Spinal cord (tissue), 10 donors: ENCODE results near the gene SAC3D1. TPM values are rescaled to one million over a fixed set of nuclear protein-coding genes. Genes with fewer than 3 reads are reported as not detected.
A peak's percentile ranks its signal among the peaks of the same experiment; 100 is the strongest.

ENCODE experiments used
- DNase-seq, 6 donors: peaks; one replicate each; pipeline versions ENCODE4 v3.0.0 to v3.0.0-alpha.2; 2013 to 2015; ENCODE audit warnings: low spot score in 6 of 6, low read depth in 4 of 6
- H3K27ac ChIP-seq: one replicate; pipeline ENCODE4 v1.5.1; 2013; ENCODE audit warnings: low read depth, low read length, control low read depth
- H3K27me3 ChIP-seq: one replicate; pipeline ENCODE4 v1.6.1; 2013; ENCODE audit warnings: low read length; ENCODE audit not compliant: control insufficient read depth, insufficient read depth
- H3K36me3 ChIP-seq: one replicate; pipeline ENCODE4 v1.6.1; 2013; ENCODE audit warnings: low read length; ENCODE audit not compliant: control insufficient read depth, insufficient read depth
- H3K4me1 ChIP-seq: one replicate; pipeline ENCODE4 v1.6.1; 2013; ENCODE audit warnings: low read length; ENCODE audit not compliant: control insufficient read depth, insufficient read depth
- H3K4me3 ChIP-seq: one replicate; pipeline ENCODE4 v1.5.1; 2013; ENCODE audit warnings: low read depth, low read length, control low read depth
- H3K9me3 ChIP-seq: one replicate; pipeline ENCODE4 v1.6.1; 2013; ENCODE audit warnings: low read length; ENCODE audit not compliant: control insufficient read depth, insufficient read depth
- WGBS: methylation state at CpG from one replicate; pipeline ENCODE4 v1.1.5; 2013; ENCODE audit warnings: missing lambda C conversion rate; ENCODE audit not compliant: insufficient coverage; 5-methylcytosine and 5-hydroxymethylcytosine counted together
- long read RNA-seq, 4 donors: transcript quantifications; one replicate each; lab custom pipeline, GENCODE V29; 2026
- polyA plus RNA-seq, 2 donors: library from polyadenylated mRNA; unstranded; fragments of 120-200 nt; gene quantifications; one replicate each; pipeline ENCODE4 v1.2.1, GENCODE V29; 2013; ENCODE audit not compliant: insufficient read length in 2 of 2
- total RNA-seq, 2 donors: library from RNA; depleted of rRNA in 1 of 2; stranded (reverse); fragments of 120-200 nt in 1 of 2; fragments of >200 nt in 1 of 2; gene quantifications; one replicate each; pipeline versions ENCODE4 v1.2.3 to v1.2.4, GENCODE V29; 2013 to 2014
- donor health status: healthy.

The SAC3D1 gene
- 1 to 10 TPM; 4.0 to 6.4 TPM for total RNA-seq
- 10 to 100 TPM; 16.5 to 18.0 TPM for polyA plus RNA-seq
- long read RNA-seq, donor 1, transcript SAC3D1-201 (2 exons, 1,566 nt): major isoform, 18 of 19 reads
- long read RNA-seq, donor 1, partial matches to known transcripts: 0 of 19 reads
- long read RNA-seq, donor 1, other reads (novel, unspliced or antisense): 0 of 19 reads
- long read RNA-seq, donor 2, partial matches to known transcripts: 0 of 3 reads
- long read RNA-seq, donor 2, other reads (novel, unspliced or antisense): 0 of 3 reads
- long read RNA-seq, donor 3, transcript SAC3D1-201 (2 exons, 1,566 nt): major isoform, 7 of 7 reads
- long read RNA-seq, donor 3, partial matches to known transcripts: 0 of 7 reads
- long read RNA-seq, donor 3, other reads (novel, unspliced or antisense): 0 of 7 reads
- long read RNA-seq, donor 4, transcript SAC3D1-201 (2 exons, 1,566 nt): major isoform, 8 of 9 reads
- long read RNA-seq, donor 4, partial matches to known transcripts: 0 of 9 reads
- long read RNA-seq, donor 4, other reads (novel, unspliced or antisense): 0 of 9 reads

- Histone ChIP-seq H3K36me3 (peaks cover 64% of the 10 kb centered on the region), H3K27me3 (no peaks in the 10 kb centered on the region), H3K9me3 (no peaks in the 10 kb centered on the region), H3K27ac (peak within 1 kb of the TSS; percentile 98), H3K4me1 (peaks cover 32% of the 10 kb centered on the region), H3K4me3 (peak within 1 kb of the TSS; percentile 89)
- peak; percentile 72 to 97 (median 84) for DNase-seq
- under 1% methylated on average over 91 of the region's 91 CpGs for WGBS
Observed at GRCh38 chr11:65040847-65041622, at the start of gene SAC3D1. SAC3D1 (plus strand) TSS chr11:65041210; CDS start chr11:65041293, 83 bp downstream.

- no peaks in the 10 kb centered on the region for H3K9me3 ChIP-seq
Observed at GRCh38 chr11:64994318-64994717, 46.7 kb upstream of the SAC3D1 start.

GRCh38 chr11:64996327-64996709, 44.7 kb upstream of the SAC3D1 start:
- H3K36me3 ChIP-seq: no peaks in the 10 kb centered on the region
- DNase-seq: no peak
- H3K27me3 ChIP-seq: no peaks in the 10 kb centered on the region
- H3K27ac ChIP-seq: no peak overlapping the region
- WGBS: 66% methylated on average over 5 of the region's 11 CpGs
- peaks cover 10% of the 10 kb centered on the region for H3K4me1 ChIP-seq
- no peak overlapping the region for H3K4me3 ChIP-seq
- no peaks in the 10 kb centered on the region for H3K9me3 ChIP-seq

More at GRCh38 chr11:64994318-64994717, 46.7 kb upstream of the SAC3D1 start:
- no peaks in the 10 kb centered on the region for H3K27me3 ChIP-seq
- DNase-seq: no peak
- H3K4me3 ChIP-seq: no peak overlapping the region
- WGBS: 89% methylated on average over 7 of the region's 7 CpGs
- H3K4me1 ChIP-seq: peaks cover 23% of the 10 kb centered on the region
- no peaks in the 10 kb centered on the region for H3K36me3 ChIP-seq
- H3K27ac ChIP-seq: no peak overlapping the region

GRCh38 chr11:64996710-64997380, 44.2 kb upstream of the SAC3D1 start, which contains the start of gene BATF2:
BATF2 (minus strand) TSS chr11:64996971; CDS start chr11:64996914, 57 bp downstream.
- H3K36me3 ChIP-seq: no peaks in the 10 kb centered on the region
- no peak within 1 kb of the TSS for H3K4me3 ChIP-seq
- DNase-seq: peak in 2 of 6 donors; percentile 10 to 66
- H3K27ac ChIP-seq: no peak within 1 kb of the TSS
- no peaks in the 10 kb centered on the region for H3K9me3 ChIP-seq
- peaks cover 10% of the 10 kb centered on the region for H3K4me1 ChIP-seq
- no peaks in the 10 kb centered on the region for H3K27me3 ChIP-seq
- 20% methylated on average over 9 of the region's 9 CpGs for WGBS

GRCh38 chr11:64998141-64998540, 42.9 kb upstream of the SAC3D1 start:
- no peak overlapping the region for H3K4me3 ChIP-seq
- no CpG with 5 or more reads among the region's 1 CpG for WGBS

GRCh38 chr11:64998690-64999431, 42.1 kb upstream of the SAC3D1 start:
- Histone ChIP-seq H3K4me1 (peaks cover 10% of the 10 kb centered on the region), H3K27me3 (no peaks in the 10 kb centered on the region), H3K4me3 (no peak overlapping the region), H3K9me3 (no peaks in the 10 kb centered on the region), H3K27ac (no peak overlapping the region), H3K36me3 (no peaks in the 10 kb centered on the region)
- DNase-seq: no peak
- 68% methylated on average over 7 of the region's 9 CpGs for WGBS

More at GRCh38 chr11:64998141-64998540, 42.9 kb upstream of the SAC3D1 start:
- Histone ChIP-seq H3K4me1 (peaks cover 10% of the 10 kb centered on the region), H3K9me3 (no peaks in the 10 kb centered on the region), H3K27ac (no peak overlapping the region), H3K36me3 (no peaks in the 10 kb centered on the region), H3K27me3 (no peaks in the 10 kb centered on the region)
- DNase-seq: no peak

- H3K27ac ChIP-seq: no peak overlapping the region
- H3K4me1 ChIP-seq: peaks cover 10% of the 10 kb centered on the region
- H3K36me3 ChIP-seq: no peaks in the 10 kb centered on the region
- H3K9me3 ChIP-seq: no peaks in the 10 kb centered on the region
- WGBS: no CpG with 5 or more reads among the region's 1 CpG
- no peak overlapping the region for H3K4me3 ChIP-seq
- H3K27me3 ChIP-seq: no peaks in the 10 kb centered on the region
- no peak for DNase-seq
Observed at GRCh38 chr11:64999478-64999877, 41.5 kb upstream of the SAC3D1 start.

GRCh38 chr11:65002706-65003105, 38.3 kb upstream of the SAC3D1 start:
- no peak for DNase-seq
- no peak overlapping the region for H3K27ac ChIP-seq
- no peaks in the 10 kb centered on the region for H3K36me3 ChIP-seq
- no peaks in the 10 kb centered on the region for H3K4me1 ChIP-seq
- H3K4me3 ChIP-seq: no peak overlapping the region
- 61% methylated on average over 3 of the region's 5 CpGs for WGBS
- H3K27me3 ChIP-seq: no peaks in the 10 kb centered on the region
- no peaks in the 10 kb centered on the region for H3K9me3 ChIP-seq

- 56% methylated on average over 7 of the region's 7 CpGs for WGBS
- Histone ChIP-seq H3K9me3 (no peaks in the 10 kb centered on the region), H3K27ac (no peak overlapping the region), H3K27me3 (no peaks in the 10 kb centered on the region), H3K4me3 (no peak overlapping the region), H3K36me3 (no peaks in the 10 kb centered on the region), H3K4me1 (no peaks in the 10 kb centered on the region)
- no peak for DNase-seq
Observed at GRCh38 chr11:65003282-65003681, 37.7 kb upstream of the SAC3D1 start.
